Esophagus squamous epithelium (tissue), 5 donors: Measurements from ENCODE around the gene GULP1. TPM values are rescaled to one million over a fixed set of nuclear protein-coding genes. Genes with fewer than 3 reads are reported as not detected.

Experiments
- DNase-seq: peaks from one replicate; lab custom pipeline; 2025; lab: John Stamatoyannopoulos, UW
- H3K27ac ChIP-seq, 4 donors: fragments of 200-600 bp; sonication (generic); one replicate each; pipeline ENCODE4 v1.5.1; 2016 to 2019; ENCODE audit warnings: mild to moderate bottlenecking in 1 of 4
- H3K27me3 ChIP-seq, 4 donors: fragments of 200-600 bp; sonication (generic); 1 replicate in 3 of 4; 2 replicates in 1 of 4; pipeline versions ENCODE4 v1.5.1 to v1.6.0; 2017 to 2021; ENCODE audit warnings: antibody characterized with exemption in 1 of 4
- H3K36me3 ChIP-seq, 3 donors: fragments of 200-600 bp; sonication (generic); one replicate each; pipeline ENCODE4 v1.5.1; 2016 to 2019
- H3K4me1 ChIP-seq, 3 donors: fragments of 200-600 bp; sonication (generic); one replicate each; pipeline ENCODE4 v1.5.1; 2017 to 2019
- H3K4me3 ChIP-seq, 4 donors: fragments of 200-600 bp; sonication (generic); 1 replicate in 3 of 4; 2 replicates in 1 of 4; pipeline ENCODE4 v1.5.1; 2016 to 2019; ENCODE audit warnings: mild to moderate bottlenecking in 2 of 4, moderate library complexity in 1 of 4
- H3K9me3 ChIP-seq, 3 donors: fragments of 200-600 bp; sonication (generic); one replicate each; pipeline ENCODE4 v1.5.1; 2016 to 2019
- CTCF ChIP-seq, 6 experiments: fragments of 450-650 bp in 4 of 6; fragments of 200-600 bp in 2 of 6; sonication (generic) in 2 of 6; IDR thresholded peaks; one replicate each; pipeline ENCODE4 v1.5.1; 2016 to 2019; ENCODE audit warnings: antibody characterized with exemption in 6 of 6, mild to moderate bottlenecking in 4 of 6, moderate library complexity in 4 of 6
- POLR2A ChIP-seq, 4 donors: fragments of 450-650 bp; IDR thresholded peaks; one replicate each; pipeline ENCODE4 v1.6.1; 2017; ENCODE audit warnings: antibody characterized with exemption in 4 of 4, mild to moderate bottlenecking in 4 of 4, moderate library complexity in 3 of 4
- WGBS, 2 donors: methylation state at CpG; one replicate each; pipeline ENCODE4 v1.1.5; 2018; 5-methylcytosine and 5-hydroxymethylcytosine counted together
- intact Hi-C: fragments of 100-400 bp; cut with DNase I; formaldehyde crosslinking; loops from one replicate; pipeline ENCODE4 v1.15.0; 2022
- total RNA-seq, 4 donors: library from RNA; depleted of rRNA; stranded (reverse); fragments of >200 nt; gene quantifications; one replicate each; pipeline ENCODE4 v1.1.0, GENCODE V29; 2016
- donor health status: DM: yes; HTN: yes; CAD: no.

The GULP1 gene
- total RNA-seq, 4 donors from 2014 or later, result 10.4 to 39.3 (median 24.2) TPM

- intact Hi-C loops, result no loop called here
- Histone ChIP-seq H3K9me3 (no peaks in the 10 kb centered on the region), H3K27ac (no peak overlapping the region), H3K27me3 (no peaks in the 10 kb centered on the region), H3K4me3 (no peak overlapping the region), H3K36me3 (no peaks in the 10 kb centered on the region), H3K4me1 (peaks cover 0 to 4% (median 0%) of the 10 kb centered on the region in 3 donors)
- DNase-seq, result no peak
- 64 to 82% methylated on average over 7 of the region's 7 CpGs for WGBS, 2 donors
- TF ChIP-seq CTCF (IDR thresholded peaks at IDR 0.05) (no peak), POLR2A (IDR thresholded peaks at IDR 0.05) (no peak)
Observed at GRCh38 chr2:188517549-188518215, 226.0 kb downstream of the GULP1 start.

DNA sequence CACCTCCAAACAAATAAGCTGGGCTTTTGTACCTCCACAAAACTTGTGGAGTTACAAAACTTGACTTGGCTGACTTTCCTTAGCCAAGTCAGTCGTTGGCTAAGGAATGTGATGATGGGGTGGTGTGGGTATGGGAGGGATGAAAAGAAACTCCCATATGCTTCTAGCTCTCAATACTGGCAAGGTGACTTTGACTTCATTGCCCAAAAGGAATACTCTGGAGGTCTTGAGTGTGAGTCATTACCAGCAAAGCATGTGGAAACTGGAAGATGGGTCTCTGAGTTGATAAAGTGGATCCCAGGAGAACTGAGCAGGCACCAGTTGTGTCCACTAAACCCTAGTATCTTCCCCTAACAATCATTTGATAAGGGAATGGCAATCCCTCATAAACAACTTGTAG lies 226.7 kb downstream of the GULP1 start:
- 36 to 38% methylated on average over 1 of the region's 1 CpG for WGBS, 2 donors
- peaks cover 0 to 4% (median 0%) of the 10 kb centered on the region in 3 donors for H3K4me1 ChIP-seq
- no peaks in the 10 kb centered on the region for H3K36me3 ChIP-seq
- DNase-seq, result no peak
- no peak for TF ChIP-seq POLR2A (IDR thresholded peaks at IDR 0.05)
- no peak for TF ChIP-seq CTCF (IDR thresholded peaks at IDR 0.05)
- no peaks in the 10 kb centered on the region for H3K27me3 ChIP-seq
- H3K4me3 ChIP-seq, result no peak overlapping the region
- no peaks in the 10 kb centered on the region for H3K9me3 ChIP-seq
- intact Hi-C loops, result no loop called here
- no peak overlapping the region for H3K27ac ChIP-seq

DNA sequence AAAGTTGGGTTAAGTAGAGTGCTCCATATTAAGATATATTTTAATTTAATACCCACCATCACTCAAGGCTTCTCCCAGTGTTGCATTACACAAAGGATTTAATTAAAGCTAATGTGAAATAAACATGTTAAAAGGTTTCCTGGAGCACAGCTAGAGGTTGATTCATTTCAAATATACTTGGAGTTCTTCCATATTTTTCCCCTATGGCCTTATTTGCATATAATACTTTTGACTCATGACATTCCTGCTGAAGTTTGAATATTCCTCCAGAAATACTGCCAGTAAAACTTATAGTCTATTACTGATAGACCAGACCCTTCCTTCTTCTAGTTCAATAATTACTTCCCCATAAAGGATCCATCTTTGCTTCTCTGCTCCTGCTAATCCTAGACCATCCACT lies 227.5 kb downstream of the GULP1 start:
- TF ChIP-seq CTCF (IDR thresholded peaks at IDR 0.05), result no peak
- no peak for TF ChIP-seq POLR2A (IDR thresholded peaks at IDR 0.05)

DNA sequence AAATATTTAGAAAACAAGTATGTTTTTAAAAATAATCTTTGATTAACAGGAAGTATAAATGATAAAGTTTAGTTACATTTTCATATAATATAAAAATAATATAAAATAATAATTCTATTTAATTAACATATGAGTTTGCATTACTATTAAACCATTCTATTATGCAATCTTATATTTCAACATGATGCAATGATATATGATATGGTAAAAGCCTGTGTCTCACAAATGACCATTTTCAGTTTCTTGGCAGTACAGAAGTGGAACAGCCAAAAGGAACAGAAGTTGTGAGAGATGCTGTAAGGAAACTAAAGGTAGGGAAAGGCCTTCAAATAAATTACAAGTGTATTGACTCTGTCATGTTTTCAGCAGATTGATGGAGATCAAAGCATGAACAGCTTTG lies 230.8 kb downstream of the GULP1 start:
- TF ChIP-seq POLR2A (IDR thresholded peaks at IDR 0.05), result no peak
- no peak for TF ChIP-seq CTCF (IDR thresholded peaks at IDR 0.05)
- H3K27me3 ChIP-seq, result no peaks in the 10 kb centered on the region
- intact Hi-C loops, result loop anchor here (10.0 kb wide), 1 partner anchor 452 kb away; the partner anchor contains the start of gene COL3A1
- no peak for DNase-seq
- H3K36me3 ChIP-seq, result no peaks in the 10 kb centered on the region
- H3K27ac ChIP-seq, result no peak overlapping the region
- peaks cover 0 to 18% (median 4%) of the 10 kb centered on the region in 3 donors for H3K4me1 ChIP-seq
- H3K9me3 ChIP-seq, result no peaks in the 10 kb centered on the region
- H3K4me3 ChIP-seq, result no peak overlapping the region

More for the DNA sequence above, 227.5 kb downstream of the GULP1 start:
- Histone ChIP-seq H3K36me3 (no peaks in the 10 kb centered on the region), H3K27me3 (no peaks in the 10 kb centered on the region), H3K4me1 (peaks cover 0 to 5% (median 4%) of the 10 kb centered on the region in 3 donors), H3K4me3 (no peak overlapping the region), H3K27ac (no peak overlapping the region), H3K9me3 (no peaks in the 10 kb centered on the region)
- intact Hi-C loops, result no loop called here
- no peak for DNase-seq

GRCh38 chr2:188523919-188524318 lies 232.2 kb downstream of the GULP1 start:
- no peak for DNase-seq
- WGBS, 2 donors, result 65 to 76% methylated on average over 1 of the region's 1 CpG
- no peak overlapping the region for H3K27ac ChIP-seq
- H3K4me1 ChIP-seq, result peaks cover 0 to 18% (median 3%) of the 10 kb centered on the region in 3 donors
- no peak overlapping the region for H3K4me3 ChIP-seq
- H3K36me3 ChIP-seq, result no peaks in the 10 kb centered on the region
- intact Hi-C loops, result loop anchor here (10.0 kb wide), 1 partner anchor 451 kb away; the partner anchor contains the start of gene COL3A1
- H3K27me3 ChIP-seq, result no peaks in the 10 kb centered on the region
- no peaks in the 10 kb centered on the region for H3K9me3 ChIP-seq
- TF ChIP-seq CTCF (IDR thresholded peaks at IDR 0.05) (no peak), POLR2A (IDR thresholded peaks at IDR 0.05) (no peak)
